ENCODE measurements around the gene PLEKHS1.

Gene PLEKHS1

DNA sequence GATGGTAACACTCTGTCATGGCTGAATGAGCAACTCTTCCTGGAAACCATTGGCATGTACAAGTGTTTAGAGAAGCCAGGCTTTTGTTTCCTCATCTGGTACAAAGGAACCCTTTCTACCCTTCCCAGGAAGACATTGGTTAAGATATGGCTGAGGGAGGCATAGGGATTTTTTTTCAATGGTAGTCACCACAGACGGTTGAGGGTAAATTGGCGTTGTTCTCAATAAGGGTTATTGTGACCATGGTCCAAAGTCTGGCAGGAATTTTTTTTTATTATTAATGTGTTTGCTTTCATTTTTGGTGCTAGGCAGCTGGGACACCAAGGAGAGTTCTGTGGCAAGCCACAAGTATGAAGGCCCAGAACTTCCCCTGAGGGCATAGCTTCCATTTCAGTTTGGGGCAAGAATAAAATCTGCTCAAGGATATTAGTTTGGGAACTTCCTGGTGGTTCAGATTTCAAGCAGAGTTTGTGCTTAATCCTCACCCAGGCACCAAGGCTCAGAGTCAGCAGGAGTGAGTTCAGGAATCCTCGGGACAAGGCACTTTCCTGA lies at the start of gene PLEKHS1:
Gene PLEKHS1, plus strand, starts transcription at position 502 of the 552 bp plus-strand sequence. CDS start 3,596 bp downstream, outside the sequence.
- DNase-seq (ENCODE audit: low read depth in 3 of 3), result no peak

DNA sequence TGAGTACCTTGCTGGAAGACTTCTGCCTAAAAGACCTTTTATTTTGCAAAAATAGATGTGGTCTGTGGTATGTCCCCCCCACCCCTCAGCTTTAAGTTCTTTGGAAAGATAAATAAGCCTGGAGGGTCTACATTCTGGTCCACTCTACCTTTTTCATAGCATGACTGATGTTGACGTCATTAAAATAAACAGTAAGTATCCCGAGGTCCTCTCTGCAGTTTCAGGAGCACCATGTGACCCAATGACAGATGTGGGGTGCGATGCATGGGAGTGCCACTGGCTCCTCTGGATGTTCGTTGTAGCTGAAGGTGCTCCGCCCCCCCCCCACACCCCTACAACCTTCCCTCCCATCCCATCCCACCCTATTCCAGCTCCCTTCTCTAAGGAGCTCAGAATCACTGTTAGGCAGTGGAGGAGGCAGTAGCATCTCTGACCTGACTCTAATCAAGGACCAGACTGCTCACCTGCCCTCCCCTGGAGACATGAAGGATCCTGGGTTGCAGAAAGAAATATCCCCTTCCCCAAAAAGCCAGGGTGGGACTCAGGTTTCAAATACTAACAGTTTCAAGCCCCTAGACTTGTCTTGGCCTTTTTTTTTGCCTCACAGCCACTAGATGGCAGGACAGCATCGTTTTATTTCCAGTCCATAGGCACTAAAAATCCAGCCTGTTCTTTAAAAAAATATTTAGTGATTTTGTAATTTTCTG lies 46.7 kb upstream of the PLEKHS1 start:
- DNase-seq (ENCODE audit: low read depth in 3 of 3), result no peak

DNA sequence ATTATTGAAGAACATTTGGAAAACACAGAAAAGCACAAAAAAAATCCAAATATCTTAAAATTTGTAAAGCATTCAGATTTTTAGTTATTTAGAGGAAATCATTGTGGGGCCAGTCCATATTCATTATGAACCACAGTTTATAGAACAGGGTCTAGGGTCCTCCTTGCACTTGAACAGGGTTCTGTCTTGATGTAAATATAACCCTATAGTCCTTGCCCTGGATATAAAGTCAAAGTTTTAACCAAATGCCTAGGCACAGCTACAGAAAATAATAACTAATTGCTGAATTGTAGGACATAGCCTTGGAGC lies 46.2 kb upstream of the PLEKHS1 start:
- no peak for DNase-seq (ENCODE audit: low read depth in 3 of 3)

DNA sequence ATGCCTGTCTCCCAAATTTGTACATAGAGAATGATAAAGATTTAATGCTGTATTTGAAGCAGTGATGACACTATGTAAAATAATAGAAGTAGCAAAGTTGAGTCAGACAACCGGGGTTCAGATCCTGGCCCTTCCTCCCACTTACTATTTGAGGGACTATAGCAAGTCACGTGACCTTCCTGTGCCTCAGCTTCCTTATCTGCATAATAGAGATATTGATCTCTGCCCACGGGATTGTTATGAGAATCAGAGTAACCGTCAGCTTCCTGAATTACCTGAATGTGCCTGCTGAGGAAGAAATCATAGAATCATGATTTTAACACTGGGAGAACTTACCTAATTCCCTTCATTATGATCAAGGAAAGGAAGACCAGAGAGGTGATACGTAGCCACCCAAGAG lies 44.9 kb upstream of the PLEKHS1 start:
- DNase-seq (ENCODE audit: low read depth in 3 of 3), result no peak

DNA sequence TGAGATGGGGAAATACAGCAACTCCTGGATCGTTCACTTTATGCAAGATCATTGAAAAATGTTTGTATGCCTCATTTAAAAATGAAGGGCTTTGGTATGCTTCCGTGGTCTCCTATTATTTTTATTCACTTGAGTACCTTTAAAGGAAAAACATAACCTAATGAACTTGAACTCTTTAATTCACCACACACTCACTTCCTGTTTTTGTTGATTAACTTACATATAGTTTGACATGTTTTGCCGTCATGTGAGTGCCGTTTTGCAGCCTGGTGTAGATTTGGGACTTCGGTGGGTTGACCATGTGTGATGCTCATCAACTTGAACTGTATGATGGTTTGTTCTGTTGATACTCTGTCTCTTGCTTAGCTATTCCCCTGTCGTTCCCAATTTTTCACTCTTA lies 42.8 kb upstream of the PLEKHS1 start:
- DNase-seq (ENCODE audit: low read depth in 3 of 3), result no peak

DNA sequence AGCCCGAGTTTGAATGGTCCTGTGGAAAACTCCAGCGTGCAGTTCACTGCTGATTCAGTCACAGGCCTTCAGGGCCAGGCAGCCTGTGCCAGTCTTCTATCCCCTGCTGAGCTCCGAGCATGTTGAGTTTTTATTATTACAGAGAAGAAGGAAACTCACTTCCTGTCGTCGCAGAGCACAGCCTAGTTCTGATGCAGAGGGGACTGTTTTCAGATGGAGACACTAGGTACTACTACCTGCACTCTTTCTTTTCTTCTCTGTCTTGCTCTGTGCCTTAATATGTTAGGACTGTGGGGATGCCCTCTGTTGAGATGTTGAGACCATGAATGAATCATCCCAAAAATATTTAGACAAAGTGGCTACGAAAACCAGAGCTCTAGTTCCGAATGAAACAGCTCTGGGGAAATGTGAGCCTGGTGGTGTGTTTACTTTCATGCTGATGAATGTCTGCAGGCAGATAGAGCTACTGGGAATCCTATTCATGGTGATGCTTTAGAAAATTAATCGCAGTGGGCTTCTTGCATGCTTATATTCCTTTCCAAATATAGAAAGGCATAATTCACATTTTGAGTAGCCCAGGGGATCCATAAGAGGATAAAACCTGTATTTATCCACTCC lies 42.2 kb upstream of the PLEKHS1 start:
- no peak for DNase-seq (ENCODE audit: low read depth in 3 of 3)

DNA sequence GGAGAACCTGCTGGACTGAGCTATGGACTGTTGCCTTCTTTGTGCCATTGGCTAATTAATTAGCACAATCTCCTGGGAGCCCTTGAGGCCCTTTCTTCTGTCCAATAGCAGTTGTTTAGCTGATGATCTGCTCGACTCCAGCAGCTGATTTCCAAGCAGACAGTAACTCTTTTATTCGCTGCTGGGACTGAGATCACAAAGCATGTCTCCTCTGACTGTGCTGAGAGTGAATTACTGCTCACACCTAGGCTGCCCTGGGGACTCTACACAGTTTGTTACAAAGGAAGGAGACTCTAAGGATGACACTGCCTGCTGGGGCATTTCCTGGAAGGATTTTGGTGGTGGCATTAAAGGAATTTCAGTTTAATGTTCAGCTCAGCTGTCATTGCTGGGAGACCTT lies 40.3 kb upstream of the PLEKHS1 start:
- DNase-seq (ENCODE audit: low read depth in 3 of 3), result no peak

DNA sequence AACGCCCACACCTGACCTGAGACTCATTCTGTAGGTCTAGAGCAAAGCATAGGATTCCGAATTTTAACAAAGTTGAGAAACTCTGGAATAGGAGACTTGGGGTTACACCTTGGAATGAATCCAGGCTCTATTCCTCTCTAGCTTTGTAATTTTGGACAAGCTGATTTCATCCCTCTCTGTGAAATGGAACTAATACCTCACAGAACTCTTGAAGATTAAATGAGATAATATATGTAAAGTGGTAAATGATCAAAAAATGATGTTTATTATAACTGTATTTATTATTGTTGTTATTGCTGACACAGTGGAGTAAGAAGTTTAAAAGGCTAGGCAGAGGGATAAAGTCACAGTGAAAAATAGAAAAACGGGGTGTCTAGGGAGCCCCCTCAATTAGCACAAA lies 39.5 kb upstream of the PLEKHS1 start:
- no peak for DNase-seq (ENCODE audit: low read depth in 3 of 3)

DNA sequence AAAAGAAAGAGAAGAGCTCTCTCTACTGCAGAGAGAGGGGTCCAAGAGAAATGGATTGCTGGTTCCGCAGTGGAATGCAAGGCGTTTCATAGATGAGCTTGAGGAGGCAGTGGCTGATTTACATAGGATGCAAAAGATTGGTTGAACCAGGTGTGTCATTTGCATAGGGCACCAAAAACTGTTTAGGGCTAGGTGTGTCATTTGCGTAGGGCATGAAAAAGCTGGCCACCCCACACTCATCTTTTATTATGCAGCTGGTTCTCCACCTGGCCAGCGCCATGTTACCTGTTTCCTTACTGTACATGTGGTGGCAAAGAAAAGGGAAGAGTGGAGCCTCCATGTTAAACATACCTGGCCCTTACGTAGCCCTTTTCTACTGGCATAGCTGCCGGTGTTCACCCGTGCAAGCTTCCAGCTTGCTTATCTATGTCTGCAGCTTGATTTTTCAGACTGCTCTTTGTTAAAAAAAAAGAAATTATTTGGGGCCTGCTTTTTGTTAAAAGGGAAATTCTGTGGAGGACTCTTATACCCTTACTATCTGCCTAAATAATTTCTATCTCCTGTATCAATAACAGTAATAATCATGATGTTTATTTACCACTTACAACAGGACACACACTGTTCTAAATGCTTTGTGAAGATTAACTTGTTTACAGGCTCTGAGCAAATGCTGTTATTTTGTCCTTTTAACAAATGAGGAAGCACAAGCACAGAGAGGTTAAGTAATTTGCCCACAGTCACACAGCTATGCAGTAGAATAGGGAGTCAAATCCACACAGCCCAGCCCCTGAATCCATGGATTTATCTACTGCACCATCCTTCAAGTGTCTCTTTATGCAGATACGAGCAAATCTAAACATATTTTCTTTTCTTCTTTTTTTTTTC lies 38.5 kb upstream of the PLEKHS1 start:
- no peak for DNase-seq (ENCODE audit: low read depth in 3 of 3)

DNA sequence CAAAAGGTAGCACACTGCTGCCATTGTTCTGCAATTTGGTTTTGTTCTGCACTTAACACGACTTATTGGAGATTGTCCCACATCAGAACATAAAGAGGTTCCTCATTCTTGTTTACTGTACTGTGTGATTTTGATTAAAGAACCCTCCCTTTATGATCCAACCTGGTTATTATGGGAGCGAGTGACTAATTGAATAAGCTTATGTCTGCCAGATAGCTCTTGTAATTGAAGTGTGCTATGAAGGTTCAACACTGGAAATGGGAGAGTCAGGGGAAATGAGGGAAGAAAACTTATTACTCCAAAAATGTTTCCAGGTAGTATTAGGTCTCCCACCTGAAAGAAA lies 37.9 kb upstream of the PLEKHS1 start:
- DNase-seq (ENCODE audit: low read depth in 3 of 3), result no peak

DNA sequence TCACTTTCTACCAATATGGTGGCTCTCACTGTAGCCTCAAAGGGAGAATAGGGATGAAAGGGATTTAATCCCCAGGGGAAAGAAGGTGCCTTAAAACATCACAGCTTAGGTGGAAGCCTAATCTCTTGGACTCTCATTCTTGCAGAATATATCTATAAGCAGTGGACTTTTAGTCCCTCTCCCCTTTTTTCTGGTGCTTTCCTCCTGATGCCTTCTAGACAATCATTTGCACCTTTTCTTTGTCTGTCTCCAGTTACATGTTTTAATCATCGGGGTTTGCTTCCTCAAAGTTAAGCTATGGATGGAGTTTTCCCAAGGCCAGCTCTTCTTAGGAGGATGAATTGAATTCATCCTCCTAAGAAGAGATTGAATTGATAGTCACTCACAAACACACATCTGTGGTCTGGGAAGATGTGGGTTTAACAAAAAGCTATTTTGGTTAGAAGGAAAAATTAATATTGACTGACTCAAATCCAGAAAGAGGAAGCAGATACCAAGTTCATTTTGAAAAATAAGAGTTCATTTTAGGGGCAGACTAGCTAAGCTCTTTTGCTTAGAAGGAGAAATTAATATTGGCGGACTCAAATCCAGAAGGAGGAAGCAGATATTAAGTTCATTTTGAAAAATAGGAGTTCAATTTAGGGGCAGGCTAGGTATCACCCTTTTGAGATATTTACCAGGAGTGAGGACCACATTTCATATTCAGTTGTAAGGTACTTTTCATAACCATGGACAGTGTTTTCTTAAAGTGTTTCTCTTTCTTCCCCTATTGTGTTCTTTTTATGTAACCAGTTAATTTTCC lies 35.2 kb upstream of the PLEKHS1 start:
- DNase-seq (ENCODE audit: low read depth in 3 of 3), result no peak

DNA sequence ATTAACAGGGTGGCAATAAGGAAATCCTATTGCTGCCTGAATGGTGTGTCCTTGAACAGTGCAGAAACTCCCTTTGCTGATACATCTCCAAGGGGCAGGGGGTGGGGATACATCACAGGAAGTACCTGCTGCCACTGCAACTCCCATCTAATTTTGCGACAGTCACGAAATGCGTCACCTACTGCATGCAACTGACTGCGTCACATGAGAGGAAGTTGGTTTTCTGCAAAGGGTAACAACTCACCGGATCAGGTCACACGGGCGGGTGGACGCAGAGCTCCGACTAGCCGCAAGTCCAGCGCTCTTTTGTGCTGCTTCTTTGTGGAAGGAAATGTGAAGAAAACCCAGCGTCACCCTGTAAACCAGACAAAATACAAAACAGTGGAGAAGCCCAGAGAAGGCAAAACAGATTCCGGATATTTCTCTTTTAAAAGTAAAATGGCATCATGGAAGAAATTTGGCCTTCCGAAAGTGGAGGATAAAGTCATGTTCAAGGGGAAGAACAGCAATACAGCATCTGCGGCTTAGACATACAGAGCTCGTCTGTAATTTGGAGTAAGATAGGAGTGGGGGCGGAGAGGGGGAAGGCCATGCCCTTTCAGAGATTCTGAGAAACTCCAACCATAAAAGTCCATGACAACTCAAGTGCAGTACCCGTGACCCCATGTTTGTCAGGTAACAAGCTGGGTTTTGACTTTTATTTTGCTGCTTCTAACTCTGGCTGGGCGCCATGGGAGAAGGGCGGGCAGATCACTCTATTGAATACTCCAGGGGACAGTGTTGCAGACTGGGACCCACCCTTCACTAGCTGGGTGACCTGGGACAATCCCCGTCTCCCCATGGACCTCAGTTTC lies 32.3 kb upstream of the PLEKHS1 start:
- no peak for DNase-seq (ENCODE audit: low read depth in 3 of 3)

DNA sequence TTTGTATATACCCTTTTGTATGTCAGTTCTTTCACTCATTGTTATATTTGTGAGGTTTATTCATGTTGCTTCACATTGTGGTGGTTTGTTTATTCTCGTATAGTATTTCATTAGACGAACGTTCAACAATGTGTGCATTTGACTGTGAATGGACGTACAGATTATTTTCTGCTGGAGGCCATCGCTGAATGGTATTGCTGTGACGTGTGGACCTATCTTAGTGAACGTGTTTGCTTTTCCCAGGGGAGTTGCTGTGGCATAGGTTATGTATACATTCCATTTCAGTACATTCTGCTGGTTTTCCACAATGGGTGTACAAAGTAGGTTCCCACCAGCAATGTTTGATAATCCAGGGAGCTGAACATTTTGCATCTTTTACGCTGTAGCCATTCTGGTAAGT lies 31.1 kb upstream of the PLEKHS1 start:
- no peak for DNase-seq (ENCODE audit: low read depth in 3 of 3)

DNA sequence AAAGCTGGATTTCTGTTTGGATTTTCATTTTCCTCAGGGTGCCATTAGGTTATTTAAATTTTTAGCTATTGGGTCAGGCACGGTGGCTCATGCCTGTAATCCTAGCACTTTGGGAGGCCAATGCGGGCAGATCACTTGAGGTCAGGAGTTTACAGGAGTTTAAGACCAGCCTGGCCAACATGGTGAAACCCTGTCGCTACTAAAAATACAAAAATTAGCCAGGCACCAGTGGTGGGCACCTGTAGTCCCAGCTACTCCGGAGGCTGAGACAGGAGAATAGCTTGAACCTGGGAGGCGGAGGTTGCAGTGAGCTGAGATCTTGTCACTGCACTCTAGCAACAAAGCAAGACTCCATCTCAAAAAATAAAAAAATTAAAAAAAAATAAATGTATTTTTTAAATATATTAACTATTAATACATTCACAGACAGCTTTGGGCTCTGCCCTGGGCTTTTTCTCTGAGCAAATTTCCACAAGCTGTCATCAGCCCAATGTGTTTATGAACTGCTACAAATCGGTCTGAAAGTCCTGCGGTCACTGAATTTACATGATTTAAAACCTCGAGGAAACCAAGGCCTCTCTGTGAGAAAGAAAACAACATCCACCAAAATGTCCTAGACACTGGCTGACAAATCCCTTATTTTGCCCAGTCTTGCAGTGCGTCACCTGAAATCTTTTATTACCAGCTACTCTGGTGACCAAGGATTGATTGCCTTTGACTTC lies 19.2 kb upstream of the PLEKHS1 start:
- no peak for DNase-seq (ENCODE audit: low read depth in 3 of 3)

DNA sequence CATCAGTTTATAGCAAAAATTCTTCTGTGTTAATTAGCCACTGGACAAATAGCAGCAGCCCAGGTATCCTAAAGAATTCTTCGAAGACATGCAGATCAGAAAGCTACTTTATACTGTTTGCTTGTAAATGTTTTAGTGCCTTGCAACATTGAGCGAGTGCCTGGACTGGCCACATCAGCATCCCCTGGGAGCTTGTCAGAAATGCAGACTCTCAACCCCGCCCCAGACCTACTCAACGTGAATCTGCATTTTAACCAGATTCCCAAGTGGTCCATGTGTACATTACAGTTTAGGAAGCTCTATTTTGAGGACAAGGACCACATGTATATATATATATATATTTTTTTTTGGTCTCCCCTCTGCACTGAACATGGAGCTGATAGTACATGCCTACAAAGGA lies 18.5 kb upstream of the PLEKHS1 start:
- DNase-seq (ENCODE audit: low read depth in 3 of 3), result no peak

DNA sequence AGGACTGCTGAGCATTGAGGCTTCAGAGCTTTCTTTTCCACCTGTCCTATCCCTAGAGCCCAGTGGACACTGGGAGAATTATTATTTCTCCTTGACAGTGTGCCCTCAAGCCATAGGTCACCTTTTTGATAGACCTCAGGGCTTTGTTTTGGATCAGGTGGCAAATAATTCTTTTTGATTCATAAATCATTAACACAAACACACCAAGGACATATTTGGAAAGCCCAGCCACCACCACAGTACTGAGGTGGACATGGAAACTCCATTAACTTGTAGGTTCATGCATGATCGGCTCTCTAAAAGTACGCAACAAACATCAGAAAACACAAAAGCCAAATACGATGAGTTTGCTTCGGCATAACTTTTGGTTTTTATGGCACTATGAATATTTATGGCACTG lies 17.8 kb upstream of the PLEKHS1 start:
- no peak for DNase-seq (ENCODE audit: low read depth in 3 of 3)

DNA sequence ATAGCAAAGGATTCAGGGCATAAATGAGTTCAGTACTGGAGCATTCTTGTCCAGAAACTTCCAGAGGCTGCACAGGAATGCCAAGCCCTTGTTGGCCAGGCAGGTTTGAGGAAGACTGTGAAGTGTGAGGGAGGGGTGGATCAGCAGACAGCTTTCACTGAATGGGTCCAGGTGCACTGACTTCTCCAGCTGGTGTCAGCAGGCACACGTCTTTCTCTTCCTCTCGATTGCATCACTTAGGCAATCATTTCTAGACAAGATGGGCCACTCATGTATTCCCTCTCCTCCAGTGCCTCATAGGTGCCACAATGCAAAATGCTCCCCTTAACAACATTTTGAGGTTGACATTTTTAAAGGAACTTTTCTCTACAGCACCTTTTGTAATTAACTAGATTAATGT lies 15.6 kb upstream of the PLEKHS1 start:
- DNase-seq (ENCODE audit: low read depth in 3 of 3), result no peak

DNA sequence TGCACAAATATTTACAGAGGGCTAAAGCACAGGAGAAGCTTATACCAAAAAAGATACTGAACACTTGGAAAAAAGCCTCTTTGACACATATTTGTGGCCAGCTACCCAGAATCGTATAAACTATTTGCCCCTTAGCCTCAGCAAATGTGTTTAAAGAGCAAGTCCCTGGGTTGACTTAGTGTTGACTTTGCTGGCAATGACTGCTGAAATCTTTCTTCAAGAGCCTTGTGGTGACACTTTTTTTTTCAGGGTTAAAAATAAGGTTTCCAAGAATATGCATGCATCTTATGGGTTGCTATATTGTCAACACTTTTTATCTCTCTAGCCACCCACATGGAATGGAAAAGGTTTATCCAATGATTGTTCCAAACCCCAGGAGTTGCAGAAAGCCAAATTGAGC lies 14.9 kb upstream of the PLEKHS1 start:
- DNase-seq (ENCODE audit: low read depth in 3 of 3), result no peak

DNA sequence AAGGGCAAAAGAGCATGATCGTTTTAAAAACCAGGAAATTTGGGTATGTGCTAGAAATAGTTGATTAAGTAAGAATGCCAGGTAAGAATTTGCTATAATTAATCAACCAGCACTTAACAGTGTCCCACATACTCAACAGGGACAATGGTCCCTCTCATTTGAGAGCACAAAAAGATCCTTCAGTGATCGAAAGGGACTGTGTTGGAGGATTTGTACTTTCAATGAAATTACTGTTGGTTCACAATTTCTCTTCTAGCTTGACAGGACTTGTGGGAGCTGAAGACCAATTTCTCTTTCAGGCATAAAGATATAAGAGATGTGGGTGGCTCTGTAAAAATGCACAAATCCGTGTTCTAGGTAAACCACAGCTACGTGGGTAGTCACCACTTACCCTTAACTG lies 12.5 kb upstream of the PLEKHS1 start:
- DNase-seq (ENCODE audit: low read depth in 3 of 3), result no peak

DNA sequence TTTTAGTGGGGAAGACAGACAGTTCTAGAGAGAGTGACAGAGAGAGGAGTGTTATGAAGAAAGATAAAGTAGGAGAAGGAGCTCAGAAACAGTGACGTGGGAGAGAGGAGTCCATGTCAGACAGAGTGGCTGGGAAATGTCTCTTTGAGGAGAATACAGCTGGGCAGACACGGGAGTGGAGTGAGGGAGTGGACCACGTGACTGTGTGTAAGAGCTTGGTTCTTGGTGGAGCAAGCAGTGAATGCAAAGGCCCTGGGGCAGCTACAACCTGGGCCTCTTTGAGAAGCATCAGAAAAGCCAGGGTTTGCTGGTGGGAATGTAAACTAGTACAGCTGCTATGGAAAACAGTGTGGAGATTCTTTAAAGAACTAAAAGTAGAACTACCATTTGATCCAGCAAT lies 11.9 kb upstream of the PLEKHS1 start:
- no peak for DNase-seq (ENCODE audit: low read depth in 3 of 3)

All from stimulated activated CD4-positive, alpha-beta T cell treated with anti-CD3 and anti-CD28 coated beads, TNF-alpha, amount 100 ng/mL, for 4 hours (primary cell).